ENCODE data around the gene CFAP73. TPM values are rescaled to one million over a fixed set of nuclear protein-coding genes. Genes with fewer than 3 reads are reported as not detected.

CFAP73 gene
- total RNA-seq, 6 experiments from 2014 or later: 0.15 TPM; not detected in 5

- Histone ChIP-seq H3K36me3 (no peaks in the 10 kb centered on the region), H3K4me3 (no peak overlapping the region), H3K27me3 (no peaks in the 10 kb centered on the region), H3K9me3 (no peaks in the 10 kb centered on the region), H3K27ac (no peak overlapping the region), H3K4me1 (no peaks in the 10 kb centered on the region)
- DNase-seq (no peak), ATAC-seq (no peak)
- WGBS (ENCODE audit: insufficient coverage, low coverage, low lambda C conversion rate, missing lambda C conversion rate): 95% methylated on average over 4 of the region's 4 CpGs
- TF ChIP-seq POLR2A (IDR thresholded peaks at IDR 0.05) (no peak), CTCF (IDR thresholded peaks at IDR 0.05) (no peak)
- intact Hi-C loops (cut with DNase I): no loop called here
Observed at GRCh38 chr12:113108308-113108707, 41.2 kb upstream of the CFAP73 start.

- Histone ChIP-seq H3K27me3 (no peaks in the 10 kb centered on the region), H3K9me3 (no peaks in the 10 kb centered on the region), H3K27ac (no peak overlapping the region), H3K4me3 (no peak overlapping the region), H3K36me3 (no peaks in the 10 kb centered on the region), H3K4me1 (no peaks in the 10 kb centered on the region)
- TF ChIP-seq CTCF (IDR thresholded peaks at IDR 0.05) (no peak), POLR2A (IDR thresholded peaks at IDR 0.05) (no peak)
- ATAC-seq (no peak), DNase-seq (no peak)
- WGBS (ENCODE audit: insufficient coverage, low coverage, low lambda C conversion rate, missing lambda C conversion rate): 93% methylated on average over 2 of the region's 5 CpGs
- intact Hi-C loops (cut with DNase I): no loop called here
Observed at GRCh38 chr12:113109360-113109759, 40.2 kb upstream of the CFAP73 start.

GRCh38 chr12:113109872-113110599, 39.5 kb upstream of the CFAP73 start:
- Histone ChIP-seq H3K27me3 (no peaks in the 10 kb centered on the region), H3K4me1 (no peaks in the 10 kb centered on the region), H3K9me3 (no peaks in the 10 kb centered on the region), H3K4me3 (no peak overlapping the region), H3K36me3 (no peaks in the 10 kb centered on the region), H3K27ac (no peak overlapping the region)
- DNase-seq (no peak), ATAC-seq (no peak)
- 43% methylated on average over 6 of the region's 7 CpGs for WGBS (ENCODE audit: insufficient coverage, low coverage, low lambda C conversion rate, missing lambda C conversion rate)
- TF ChIP-seq CTCF (IDR thresholded peaks at IDR 0.05): no peak
- TF ChIP-seq POLR2A (IDR thresholded peaks at IDR 0.05): no peak
- intact Hi-C loops (cut with DNase I): no loop called here

GRCh38 chr12:113111247-113111646, 38.3 kb upstream of the CFAP73 start:
- Histone ChIP-seq H3K9me3 (no peaks in the 10 kb centered on the region), H3K36me3 (no peaks in the 10 kb centered on the region), H3K27ac (no peak overlapping the region), H3K27me3 (no peaks in the 10 kb centered on the region), H3K4me1 (no peaks in the 10 kb centered on the region), H3K4me3 (no peak overlapping the region)
- 45% methylated on average over 1 of the region's 3 CpGs for WGBS (ENCODE audit: insufficient coverage, low coverage, low lambda C conversion rate, missing lambda C conversion rate)
- DNase-seq (no peak), ATAC-seq (no peak)
- intact Hi-C loops (cut with DNase I): no loop called here
- TF ChIP-seq POLR2A (IDR thresholded peaks at IDR 0.05): no peak
- TF ChIP-seq CTCF (IDR thresholded peaks at IDR 0.05): no peak

Data from right lobe of liver (tissue), 6 donors.